ENCODE results near the gene APOBR.
A peak's percentile ranks its signal among the peaks of the same experiment; 100 is the strongest.
"Not testable (repeated sequence)": the region's sequence is repeated elsewhere in the genome, so short reads cannot be mapped to it uniquely, and the experiment has no call there.

The APOBR gene

GRCh38 chr16:28527985-28528384, 33.5 kb downstream of the APOBR start:
- no peak for DNase-seq

GRCh38 chr16:28528463-28528867, 34.0 kb downstream of the APOBR start:
- DNase-seq = no peak

GRCh38 chr16:28529124-28529523, 34.7 kb downstream of the APOBR start:
- DNase-seq = no peak

- DNase-seq = peak; percentile 46
Observed at GRCh38 chr16:28531777-28532744, 37.6 kb downstream of the APOBR start.

GRCh38 chr16:28532940-28533647, 38.7 kb downstream of the APOBR start:
- DNase-seq = no peak

GRCh38 chr16:28534542-28535373, 40.3 kb downstream of the APOBR start:
- DNase-seq = no peak

- DNase-seq = no peak
Observed at GRCh38 chr16:28537076-28537475, 42.6 kb downstream of the APOBR start.

- no peak for DNase-seq
Observed at GRCh38 chr16:28537964-28538732, 43.7 kb downstream of the APOBR start.

- DNase-seq = peak; percentile 97
Observed at GRCh38 chr16:28538733-28539596, 44.5 kb downstream of the APOBR start, which contains the start of gene NUPR1. TSS of gene NUPR1 (minus strand) at chr16:28538974. CDS start at chr16:28538907, 67 bp downstream.

GRCh38 chr16:28540346-28540745, 45.9 kb downstream of the APOBR start:
- DNase-seq = no peak

- DNase-seq = no peak
Observed at GRCh38 chr16:28542646-28543045, 48.2 kb downstream of the APOBR start.

GRCh38 chr16:28543072-28543471, 48.6 kb downstream of the APOBR start:
- DNase-seq = no peak

GRCh38 chr16:28544998-28545397, 50.6 kb downstream of the APOBR start:
- DNase-seq = no peak

GRCh38 chr16:28545964-28546363, 51.5 kb downstream of the APOBR start:
- not testable (repeated sequence) for DNase-seq

- no peak for DNase-seq
Observed at GRCh38 chr16:28546626-28547025, 52.2 kb downstream of the APOBR start.

- DNase-seq = no peak
Observed at GRCh38 chr16:28548306-28548802, 53.9 kb downstream of the APOBR start.

Data from NCI-H226 (cell line).